ACC112 (cell line): ENCODE data around the gene FAM241A.
A peak's percentile ranks its signal among the peaks of the same experiment; 100 is the strongest.
"Not testable (repeated sequence)": the region's sequence is repeated elsewhere in the genome, so short reads cannot be mapped to it uniquely, and the experiment has no call there.

ENCODE experiments used
- H2AFZ ChIP-seq: fragments of 200-600 bp; sonication (generic); one replicate; pipeline ENCODE4 v1.6.0; 2017; ENCODE audit warnings: antibody characterized with exemption, low read length; ENCODE audit not compliant: unreplicated experiment
- H3K27ac ChIP-seq: fragments of 200-600 bp; sonication (generic); 2 replicates; pipeline ENCODE4 v1.5.1; 2014; ENCODE audit warnings: low read depth, mild to moderate bottlenecking, antibody characterized with exemption, low read length, moderate library complexity
- H3K27me3 ChIP-seq: fragments of 200-600 bp; sonication (generic); 2 replicates; pipeline ENCODE4 v1.6.1; 2014; ENCODE audit warnings: mild to moderate bottlenecking, antibody characterized with exemption, low read length, moderate library complexity, mixed read lengths; ENCODE audit not compliant: insufficient read depth
- H3K36me3 ChIP-seq: fragments of 200-600 bp; sonication (generic); 2 replicates; pipeline ENCODE4 v1.6.1; 2016; ENCODE audit warnings: mild to moderate bottlenecking, antibody characterized with exemption, low read length, moderate library complexity, mixed read lengths; ENCODE audit not compliant: insufficient read depth
- H3K4me1 ChIP-seq: fragments of 200-600 bp; sonication (generic); one replicate; pipeline ENCODE4 v1.6.1; 2016; ENCODE audit warnings: low read length, mixed read lengths; ENCODE audit not compliant: insufficient read depth, unreplicated experiment, control insufficient read depth
- H3K4me3 ChIP-seq: fragments of 200-600 bp; sonication (generic); 2 replicates; pipeline ENCODE4 v1.5.1; 2014; ENCODE audit warnings: mild to moderate bottlenecking, low read depth, low read length
- H3K79me2 ChIP-seq: fragments of 200-600 bp; sonication (generic); one replicate; pipeline ENCODE4 v1.6.0; 2016; ENCODE audit warnings: low read length; ENCODE audit not compliant: control insufficient read depth, unreplicated experiment, insufficient read depth

FAM241A gene

GRCh38 chr4:112189754-112190153, 44.5 kb downstream of the FAM241A start:
- Histone ChIP-seq H3K4me3 (no peak overlapping the region), H3K79me2 (no peaks in the 10 kb centered on the region), H3K27ac (no peak overlapping the region), H3K27me3 (no peaks in the 10 kb centered on the region), H3K4me1 (no peaks in the 10 kb centered on the region), H3K36me3 (no peaks in the 10 kb centered on the region), H2AFZ (no peak overlapping the region)

GRCh38 chr4:112190684-112191083, 45.4 kb downstream of the FAM241A start:
- Histone ChIP-seq H2AFZ (no peak overlapping the region), H3K4me1 (no peaks in the 10 kb centered on the region), H3K27me3 (no peaks in the 10 kb centered on the region), H3K27ac (no peak overlapping the region), H3K36me3 (no peaks in the 10 kb centered on the region), H3K4me3 (no peak overlapping the region), H3K79me2 (no peaks in the 10 kb centered on the region)

- Histone ChIP-seq H3K4me1 (peaks cover 9% of the 10 kb centered on the region), H3K27ac (no peak overlapping the region), H3K36me3 (no peaks in the 10 kb centered on the region), H2AFZ (no peak overlapping the region), H3K4me3 (no peak overlapping the region), H3K27me3 (no peaks in the 10 kb centered on the region), H3K79me2 (no peaks in the 10 kb centered on the region)
Observed at GRCh38 chr4:112196461-112196860, 51.2 kb downstream of the FAM241A start.

- no peak overlapping the region for H2AFZ ChIP-seq
- peaks cover 9% of the 10 kb centered on the region for H3K4me1 ChIP-seq
- no peak overlapping the region for H3K27ac ChIP-seq
- no peak overlapping the region for H3K4me3 ChIP-seq
- H3K27me3 ChIP-seq: no peaks in the 10 kb centered on the region
- no peaks in the 10 kb centered on the region for H3K79me2 ChIP-seq
- no peaks in the 10 kb centered on the region for H3K36me3 ChIP-seq
Observed at GRCh38 chr4:112199041-112199440, 53.8 kb downstream of the FAM241A start.

GRCh38 chr4:112201915-112202505, 56.8 kb downstream of the FAM241A start:
- H3K27me3 ChIP-seq: no peaks in the 10 kb centered on the region
- H3K4me3 ChIP-seq: no peak overlapping the region
- H2AFZ ChIP-seq: no peak overlapping the region
- H3K36me3 ChIP-seq: no peaks in the 10 kb centered on the region
- peaks cover 9% of the 10 kb centered on the region for H3K4me1 ChIP-seq
- no peaks in the 10 kb centered on the region for H3K79me2 ChIP-seq
- H3K27ac ChIP-seq: no peak overlapping the region

- Histone ChIP-seq H3K36me3 (no peaks in the 10 kb centered on the region), H3K4me3 (no peak overlapping the region), H3K79me2 (no peaks in the 10 kb centered on the region), H3K4me1 (peaks cover 9% of the 10 kb centered on the region), H3K27ac (no peak overlapping the region), H3K27me3 (no peaks in the 10 kb centered on the region), H2AFZ (no peak overlapping the region)
Observed at GRCh38 chr4:112203593-112203992, 58.3 kb downstream of the FAM241A start.

GRCh38 chr4:112206431-112206830, 61.2 kb downstream of the FAM241A start:
- H3K27me3 ChIP-seq: no peaks in the 10 kb centered on the region
- no peaks in the 10 kb centered on the region for H3K79me2 ChIP-seq
- no peaks in the 10 kb centered on the region for H3K4me1 ChIP-seq
- no peaks in the 10 kb centered on the region for H3K36me3 ChIP-seq
- no peak overlapping the region for H3K4me3 ChIP-seq
- no peak overlapping the region for H2AFZ ChIP-seq
- H3K27ac ChIP-seq: no peak overlapping the region

GRCh38 chr4:112208137-112209095, 63.2 kb downstream of the FAM241A start:
- H3K27ac ChIP-seq, H3K27me3 ChIP-seq, H2AFZ ChIP-seq, H3K36me3 ChIP-seq, H3K79me2 ChIP-seq, H3K4me3 ChIP-seq, H3K4me1 ChIP-seq: not testable (repeated sequence)

- Histone ChIP-seq H3K4me3 (no peak overlapping the region), H3K36me3 (no peaks in the 10 kb centered on the region), H3K27ac (no peak overlapping the region), H3K27me3 (no peaks in the 10 kb centered on the region), H3K4me1 (peaks cover 16% of the 10 kb centered on the region), H2AFZ (no peak overlapping the region), H3K79me2 (no peaks in the 10 kb centered on the region)
Observed at GRCh38 chr4:112210777-112211176, 65.5 kb downstream of the FAM241A start.

GRCh38 chr4:112213091-112213490, 67.8 kb downstream of the FAM241A start:
- peak overlapping the region; percentile 81 for H3K27ac ChIP-seq

GRCh38 chr4:112213856-112214255, 68.6 kb downstream of the FAM241A start:
- peak overlapping the region; percentile 74 for H2AFZ ChIP-seq
- peak overlapping the region; percentile 81 for H3K27ac ChIP-seq
- H3K4me3 ChIP-seq: peak overlapping the region; percentile 34
- no peaks in the 10 kb centered on the region for H3K36me3 ChIP-seq
- H3K27me3 ChIP-seq: no peaks in the 10 kb centered on the region
- peaks cover 16% of the 10 kb centered on the region for H3K4me1 ChIP-seq
- no peaks in the 10 kb centered on the region for H3K79me2 ChIP-seq

More at GRCh38 chr4:112213091-112213490, 67.8 kb downstream of the FAM241A start:
- Histone ChIP-seq H2AFZ (peak overlapping the region; percentile 26), H3K4me3 (no peak overlapping the region), H3K27me3 (no peaks in the 10 kb centered on the region), H3K79me2 (no peaks in the 10 kb centered on the region), H3K36me3 (no peaks in the 10 kb centered on the region), H3K4me1 (peaks cover 16% of the 10 kb centered on the region)
